Fibroblast of lung (primary cell): Measurements from ENCODE around the gene FSTL4. TPM values are rescaled to one million over a fixed set of nuclear protein-coding genes. Genes with fewer than 3 reads are reported as not detected.

ENCODE experiments used
- DNase-seq, 2 donors: peaks; one replicate each; pipeline versions ENCODE4 v3.0.0 to v3.0.0-alpha.2; 2010; ENCODE audit warnings: low read depth in 2 of 2
- H2AFZ ChIP-seq: 2 replicates; pipeline ENCODE4 v1.5.1; 2012; ENCODE audit warnings: low read length, control low read depth, inconsistent platforms
- H3K27ac ChIP-seq: 2 replicates; pipeline ENCODE4 v1.5.1; 2011; ENCODE audit warnings: low read length, control low read depth; ENCODE audit not compliant: insufficient read depth
- H3K27me3 ChIP-seq: 2 replicates; pipeline ENCODE4 v1.5.1; 2011; ENCODE audit warnings: mild to moderate bottlenecking, low read length; ENCODE audit not compliant: control insufficient read depth, insufficient read depth
- H3K36me3 ChIP-seq: 2 replicates; pipeline ENCODE4 v1.5.1; 2011; ENCODE audit warnings: low read length; ENCODE audit not compliant: control insufficient read depth, insufficient read depth
- H3K4me1 ChIP-seq: 2 replicates; pipeline ENCODE4 v1.5.1; 2011; ENCODE audit warnings: low read length; ENCODE audit not compliant: control insufficient read depth, insufficient read depth; ENCODE audit errors: extremely low read depth
- H3K4me2 ChIP-seq: 2 replicates; pipeline ENCODE4 v1.5.1; 2011; ENCODE audit warnings: low read length, control low read depth; ENCODE audit not compliant: insufficient read depth; ENCODE audit errors: extremely low read depth
- H3K4me3 ChIP-seq, 4 experiments: fragments of 200-600 bp in 1 of 4; sonication (generic) in 1 of 4; replicated peaks in 1 of 4; 2 replicates each; pipeline ENCODE4 v1.5.1; 2011 to 2016; ENCODE audit warnings: low read length in 4 of 4, low read depth in 3 of 4, mild to moderate bottlenecking in 3 of 4, control low read depth in 2 of 4, inconsistent platforms in 1 of 4, mixed read lengths in 1 of 4; ENCODE audit not compliant: insufficient read depth in 1 of 4; ENCODE audit errors: control extremely low read depth in 1 of 4
- H3K79me2 ChIP-seq: 2 replicates; pipeline ENCODE4 v1.5.1; 2012; ENCODE audit warnings: mild to moderate bottlenecking, low read length, inconsistent platforms; ENCODE audit not compliant: control insufficient read depth, insufficient read depth
- H3K9ac ChIP-seq: 2 replicates; pipeline ENCODE4 v1.5.1; 2011; ENCODE audit warnings: mild to moderate bottlenecking, low read length, control low read depth; ENCODE audit not compliant: insufficient read depth
- H3K9me3 ChIP-seq: 2 replicates; pipeline ENCODE4 v1.5.1; 2012; ENCODE audit warnings: low read depth, low read length; ENCODE audit not compliant: control insufficient read depth, insufficient read depth
- H4K20me1 ChIP-seq: 2 replicates; pipeline ENCODE4 v1.5.1; 2011; ENCODE audit warnings: low read length; ENCODE audit not compliant: control insufficient read depth, insufficient read depth; ENCODE audit errors: extremely low read depth
- EZH2 ChIP-seq: IDR thresholded peaks from 2 replicates; pipeline ENCODE4 v1.5.1; 2012; ENCODE audit warnings: low read length, control low read depth, mild to moderate bottlenecking; ENCODE audit errors: missing control alignments
- polyA plus RNA-seq, 2 donors: library from polyadenylated mRNA; depleted of rRNA in 1 of 2; stranded (reverse) in 1 of 2; unstranded in 1 of 2; fragments of >200 nt; gene quantifications; 2 replicates each; pipeline ENCODE4 v1.2.1, GENCODE V29; 2011 to 2012; ENCODE audit warnings: missing spikeins in 1 of 2
- total RNA-seq: library from RNA; depleted of rRNA; stranded (reverse); fragments of >200 nt; gene quantifications from 2 replicates; pipeline ENCODE4 v1.2.1, GENCODE V29; 2014
- TF ChIP-seq, protein P1 (sequence below), 2 donors: IDR thresholded peaks in 1 of 2; conservative IDR thresholded peaks in 1 of 2; 1 replicate in 1 of 2; 2 replicates in 1 of 2; pipeline ENCODE4 v1.5.1; 2011 to 2012; ENCODE audit warnings: low read length in 2 of 2, control low read depth in 1 of 2, inconsistent platforms in 1 of 2, low read depth in 1 of 2, mild to moderate bottlenecking in 1 of 2

Gene FSTL4
- total and polyA plus RNA-seq, 2 donors (not counting 1 experiment from before 2014, with no cell fraction given) = 0.17 to 0.33 TPM

DNA sequence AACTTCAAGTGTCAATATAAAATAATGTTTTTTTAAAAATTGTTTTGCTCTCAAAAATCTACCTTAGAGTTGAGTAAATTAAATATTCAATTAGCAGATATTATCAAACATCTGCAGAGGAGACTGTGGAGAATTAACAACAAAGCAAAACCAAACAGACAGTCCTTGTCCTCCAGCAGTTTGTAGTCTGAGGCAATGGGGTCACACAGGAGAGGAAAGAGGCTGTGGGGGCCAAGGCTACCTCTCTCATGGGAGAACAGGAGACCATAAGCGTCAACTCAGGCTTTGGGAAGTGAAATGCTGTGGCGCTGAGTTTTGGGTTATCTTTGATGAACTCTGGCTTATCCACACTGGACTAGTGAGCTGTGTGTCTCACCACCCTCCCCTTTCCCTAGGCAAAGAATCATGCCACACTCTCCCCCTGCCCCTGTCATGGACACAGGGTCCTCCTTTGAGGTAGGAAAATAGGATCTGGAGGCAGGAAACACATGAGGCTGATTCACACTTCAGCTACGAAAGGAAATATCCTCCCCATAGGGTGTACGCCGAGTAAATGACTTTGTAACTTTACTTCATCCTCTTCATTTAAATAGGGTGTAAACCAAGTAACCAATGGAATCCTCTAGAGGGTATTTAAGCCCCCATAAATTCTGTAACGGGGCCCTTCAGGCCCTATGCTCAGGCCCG is 152.7 kb downstream of the FSTL4 start:
- no peak overlapping the region for H3K27ac ChIP-seq
- no peaks in the 10 kb centered on the region for H3K79me2 ChIP-seq
- TF ChIP-seq EZH2 = no peak
- TF ChIP-seq, protein P1, sequence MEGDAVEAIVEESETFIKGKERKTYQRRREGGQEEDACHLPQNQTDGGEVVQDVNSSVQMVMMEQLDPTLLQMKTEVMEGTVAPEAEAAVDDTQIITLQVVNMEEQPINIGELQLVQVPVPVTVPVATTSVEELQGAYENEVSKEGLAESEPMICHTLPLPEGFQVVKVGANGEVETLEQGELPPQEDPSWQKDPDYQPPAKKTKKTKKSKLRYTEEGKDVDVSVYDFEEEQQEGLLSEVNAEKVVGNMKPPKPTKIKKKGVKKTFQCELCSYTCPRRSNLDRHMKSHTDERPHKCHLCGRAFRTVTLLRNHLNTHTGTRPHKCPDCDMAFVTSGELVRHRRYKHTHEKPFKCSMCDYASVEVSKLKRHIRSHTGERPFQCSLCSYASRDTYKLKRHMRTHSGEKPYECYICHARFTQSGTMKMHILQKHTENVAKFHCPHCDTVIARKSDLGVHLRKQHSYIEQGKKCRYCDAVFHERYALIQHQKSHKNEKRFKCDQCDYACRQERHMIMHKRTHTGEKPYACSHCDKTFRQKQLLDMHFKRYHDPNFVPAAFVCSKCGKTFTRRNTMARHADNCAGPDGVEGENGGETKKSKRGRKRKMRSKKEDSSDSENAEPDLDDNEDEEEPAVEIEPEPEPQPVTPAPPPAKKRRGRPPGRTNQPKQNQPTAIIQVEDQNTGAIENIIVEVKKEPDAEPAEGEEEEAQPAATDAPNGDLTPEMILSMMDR (conservative IDR thresholded peaks at IDR 0.05 in 1 of 2, IDR thresholded peaks at IDR 0.05 in 1 of 2; ENCODE audit: low read depth in 1 of 2, low read length in 2 of 2) = no peak
- no peak overlapping the region for H2AFZ ChIP-seq
- no peaks in the 10 kb centered on the region for H4K20me1 ChIP-seq
- H3K9me3 ChIP-seq = no peaks in the 10 kb centered on the region
- H3K4me1 ChIP-seq = no peaks in the 10 kb centered on the region
- H3K4me2 ChIP-seq = no peak overlapping the region
- H3K36me3 ChIP-seq = no peaks in the 10 kb centered on the region
- no peak for DNase-seq
- peaks cover 5% of the 10 kb centered on the region for H3K27me3 ChIP-seq
- no peak overlapping the region for H3K9ac ChIP-seq
- no peak overlapping the region for H3K4me3 ChIP-seq

DNA sequence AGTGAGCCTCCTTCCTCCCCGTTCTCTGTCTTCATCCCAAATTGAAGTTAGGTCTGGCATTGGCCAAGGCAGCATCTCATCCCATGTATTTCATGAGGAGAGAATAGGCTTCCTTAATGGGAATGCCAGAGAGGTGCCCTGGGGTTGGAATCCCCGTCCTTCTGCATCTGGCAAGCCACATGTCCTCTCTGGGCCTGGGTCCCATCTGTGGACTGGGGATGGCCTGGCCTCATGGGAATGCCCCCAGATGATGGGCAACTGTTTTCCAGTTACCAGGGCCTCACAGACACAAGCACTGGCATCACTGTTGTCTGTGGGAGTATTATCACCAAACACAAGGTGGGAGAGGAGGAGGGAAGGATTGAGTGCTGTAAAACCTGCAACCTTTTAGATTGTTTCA is 153.9 kb downstream of the FSTL4 start:
- Histone ChIP-seq H3K4me2 (no peak overlapping the region), H3K36me3 (no peaks in the 10 kb centered on the region), H3K27me3 (peaks cover 5% of the 10 kb centered on the region), H4K20me1 (no peaks in the 10 kb centered on the region), H3K79me2 (no peaks in the 10 kb centered on the region), H2AFZ (no peak overlapping the region), H3K9me3 (no peaks in the 10 kb centered on the region), H3K9ac (no peak overlapping the region), H3K4me3 (no peak overlapping the region), H3K4me1 (no peaks in the 10 kb centered on the region), H3K27ac (no peak overlapping the region)
- TF ChIP-seq, protein P1 (conservative IDR thresholded peaks at IDR 0.05 in 1 of 2, IDR thresholded peaks at IDR 0.05 in 1 of 2; ENCODE audit: low read depth in 1 of 2, low read length in 2 of 2) = no peak
- TF ChIP-seq EZH2 = no peak
- DNase-seq = no peak

DNA sequence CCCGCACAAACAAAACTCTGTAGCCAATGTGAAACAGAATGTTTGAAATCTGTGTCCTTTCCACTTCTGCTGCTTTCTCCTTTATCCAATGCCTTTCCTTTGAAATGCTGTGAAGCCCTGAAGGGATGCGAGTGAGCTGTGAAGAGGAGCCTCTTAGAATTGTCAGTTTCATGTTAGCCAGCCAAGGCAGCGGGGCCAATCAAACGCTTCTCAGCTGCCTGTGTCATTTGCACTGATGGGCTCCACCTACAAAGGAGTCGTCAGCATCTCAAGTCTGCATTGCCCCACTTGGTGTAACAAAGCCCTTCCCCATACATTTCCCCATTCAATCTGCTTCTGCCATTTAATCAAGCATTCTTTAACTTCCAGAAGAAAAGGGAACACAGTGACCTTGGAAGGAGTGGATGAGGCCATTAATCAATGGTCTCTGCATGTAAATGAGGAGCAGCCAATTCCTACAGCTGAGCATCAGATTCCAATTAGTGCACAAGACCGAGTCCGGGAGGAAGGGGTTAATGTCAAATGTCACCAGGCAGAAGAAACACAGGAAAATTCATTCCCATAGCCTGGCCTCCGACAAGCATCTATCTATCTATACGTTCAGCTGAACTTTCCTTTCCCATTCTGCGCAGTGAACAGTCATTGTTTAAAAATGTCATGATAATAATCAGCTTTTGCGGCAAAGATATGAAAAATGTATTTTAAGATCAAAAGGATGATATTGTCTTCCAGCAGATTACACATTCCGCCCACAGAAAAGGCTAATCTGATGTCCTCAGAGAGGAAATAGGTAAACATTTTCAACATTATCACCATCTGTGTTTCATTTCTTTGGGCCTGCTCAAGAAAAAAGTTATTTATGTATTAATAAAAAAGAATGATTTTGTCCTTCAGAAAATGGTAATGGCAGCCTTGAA is 154.6 kb downstream of the FSTL4 start:
- Histone ChIP-seq H3K79me2 (no peaks in the 10 kb centered on the region), H3K36me3 (no peaks in the 10 kb centered on the region), H3K9ac (no peak overlapping the region), H3K4me1 (no peaks in the 10 kb centered on the region), H3K27ac (no peak overlapping the region), H3K4me3 (no peak overlapping the region), H3K27me3 (peaks cover 5% of the 10 kb centered on the region), H3K4me2 (no peak overlapping the region), H3K9me3 (no peaks in the 10 kb centered on the region), H2AFZ (no peak overlapping the region), H4K20me1 (no peaks in the 10 kb centered on the region)
- DNase-seq = no peak
- no peak for TF ChIP-seq EZH2
- TF ChIP-seq, protein P1 (conservative IDR thresholded peaks at IDR 0.05 in 1 of 2, IDR thresholded peaks at IDR 0.05 in 1 of 2; ENCODE audit: low read depth in 1 of 2, low read length in 2 of 2) = no peak
